Upper lobe of left lung (tissue), 4 donors: ENCODE measurements around the gene ERG28.

Experiments
- POLR2A ChIP-seq, 4 donors: fragments of 450-650 bp; IDR thresholded peaks; one replicate each; pipeline ENCODE4 v1.5.1; 2016 to 2017; ENCODE audit warnings: antibody characterized with exemption in 4 of 4, mild to moderate bottlenecking in 2 of 4
- POLR2AphosphoS5 ChIP-seq, 2 donors: sonication (generic); formaldehyde crosslinking; IDR thresholded peaks; one replicate each; pipeline ENCODE4 v1.5.1; 2017; ENCODE audit warnings: antibody characterized with exemption in 2 of 2
- TF ChIP-seq, protein P1 (sequence below), 6 experiments: fragments of 450-650 bp in 4 of 6; fragments of 200-600 bp in 2 of 6; sonication (generic) in 2 of 6; IDR thresholded peaks; one replicate each; pipeline ENCODE4 v1.5.1; 2016 to 2019; ENCODE audit warnings: antibody characterized with exemption in 6 of 6

DNA sequence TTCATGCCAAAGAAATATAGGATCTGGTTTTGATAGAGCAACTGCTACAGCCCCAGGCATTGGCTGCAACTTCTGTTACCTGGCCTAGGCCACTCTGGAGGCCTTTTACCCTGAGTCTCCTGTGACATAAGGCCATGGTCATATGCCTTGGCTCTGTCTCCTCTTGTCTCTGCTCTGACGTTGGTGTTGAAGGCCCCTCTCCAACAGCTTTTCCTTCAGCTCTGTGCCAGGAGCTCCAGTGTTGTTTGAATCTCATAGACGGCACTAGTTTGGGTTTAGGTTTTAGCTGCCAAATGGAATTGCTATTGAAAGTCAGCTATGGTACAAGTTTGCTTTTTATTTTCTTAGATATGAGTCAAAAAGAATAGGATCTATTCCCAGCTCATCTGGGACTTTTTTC is 41.4 kb upstream of the ERG28 start:
- TF ChIP-seq, protein P1, sequence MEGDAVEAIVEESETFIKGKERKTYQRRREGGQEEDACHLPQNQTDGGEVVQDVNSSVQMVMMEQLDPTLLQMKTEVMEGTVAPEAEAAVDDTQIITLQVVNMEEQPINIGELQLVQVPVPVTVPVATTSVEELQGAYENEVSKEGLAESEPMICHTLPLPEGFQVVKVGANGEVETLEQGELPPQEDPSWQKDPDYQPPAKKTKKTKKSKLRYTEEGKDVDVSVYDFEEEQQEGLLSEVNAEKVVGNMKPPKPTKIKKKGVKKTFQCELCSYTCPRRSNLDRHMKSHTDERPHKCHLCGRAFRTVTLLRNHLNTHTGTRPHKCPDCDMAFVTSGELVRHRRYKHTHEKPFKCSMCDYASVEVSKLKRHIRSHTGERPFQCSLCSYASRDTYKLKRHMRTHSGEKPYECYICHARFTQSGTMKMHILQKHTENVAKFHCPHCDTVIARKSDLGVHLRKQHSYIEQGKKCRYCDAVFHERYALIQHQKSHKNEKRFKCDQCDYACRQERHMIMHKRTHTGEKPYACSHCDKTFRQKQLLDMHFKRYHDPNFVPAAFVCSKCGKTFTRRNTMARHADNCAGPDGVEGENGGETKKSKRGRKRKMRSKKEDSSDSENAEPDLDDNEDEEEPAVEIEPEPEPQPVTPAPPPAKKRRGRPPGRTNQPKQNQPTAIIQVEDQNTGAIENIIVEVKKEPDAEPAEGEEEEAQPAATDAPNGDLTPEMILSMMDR (IDR thresholded peaks at IDR 0.05) = no peak
- no peak for TF ChIP-seq POLR2AphosphoS5 (IDR thresholded peaks at IDR 0.05)
- TF ChIP-seq POLR2A (IDR thresholded peaks at IDR 0.05) = no peak
